Stimulated activated CD8-positive, alpha-beta memory T cell treated with anti-CD3 and anti-CD28 coated beads, Interleukin-4, amount 100 ng/mL, for 48 hours (primary cell): Measurements from ENCODE around the gene LLCFC1.

Source experiments
- DNase-seq: peaks from one replicate; pipeline ENCODE4 v3.0.0-alpha.2; 2020

The LLCFC1 gene

GRCh38 chr7:142910481-142910880 is 28.8 kb upstream of the LLCFC1 start:
- DNase-seq = no peak

- no peak for DNase-seq
These were observed 26.2 kb upstream of the LLCFC1 start for GRCh38 chr7:142913051-142913450.

- DNase-seq = no peak
These were observed 25.7 kb upstream of the LLCFC1 start for GRCh38 chr7:142913566-142913965.

GRCh38 chr7:142914121-142914520 is 25.2 kb upstream of the LLCFC1 start:
- DNase-seq = no peak

GRCh38 chr7:142915315-142915714 is 24.0 kb upstream of the LLCFC1 start:
- DNase-seq = no peak

- no peak for DNase-seq
These were observed 22.8 kb upstream of the LLCFC1 start for GRCh38 chr7:142916508-142916907.

GRCh38 chr7:142917447-142917846 is 21.8 kb upstream of the LLCFC1 start:
- DNase-seq = no peak

- no peak for DNase-seq
These were observed 20.4 kb upstream of the LLCFC1 start for GRCh38 chr7:142918901-142919300.

- DNase-seq = no peak
These were observed 19.6 kb upstream of the LLCFC1 start for GRCh38 chr7:142919656-142920055.

GRCh38 chr7:142923391-142923790 is 15.9 kb upstream of the LLCFC1 start:
- DNase-seq = no peak

GRCh38 chr7:142925413-142925812 is 13.9 kb upstream of the LLCFC1 start:
- DNase-seq = peak; percentile 26

- no peak for DNase-seq
These were observed 12.1 kb upstream of the LLCFC1 start for GRCh38 chr7:142927085-142927745.

- no peak for DNase-seq
These were observed 11.3 kb upstream of the LLCFC1 start for GRCh38 chr7:142927949-142928348.

- DNase-seq = no peak
These were observed 9.1 kb upstream of the LLCFC1 start for GRCh38 chr7:142930126-142930730.

GRCh38 chr7:142932386-142933091 is 6.7 kb upstream of the LLCFC1 start:
- no peak for DNase-seq

GRCh38 chr7:142933092-142933475 is 6.2 kb upstream of the LLCFC1 start:
- no peak for DNase-seq

GRCh38 chr7:142933624-142934023 is 5.7 kb upstream of the LLCFC1 start, which contains the start of gene TRPV5:
Gene TRPV5, minus strand, starts transcription at chr7:142933746. Its CDS starts 287 bp downstream, at chr7:142933459.
- no peak for DNase-seq

GRCh38 chr7:142934056-142934455 is 5.2 kb upstream of the LLCFC1 start:
- DNase-seq = no peak

GRCh38 chr7:142935941-142936565 is 3.2 kb upstream of the LLCFC1 start:
- DNase-seq = no peak

GRCh38 chr7:142938611-142939010 is 673 bp upstream of the LLCFC1 start:
- no peak for DNase-seq

- DNase-seq = no peak
These were observed 1.8 kb downstream of the LLCFC1 start for GRCh38 chr7:142940966-142941535.

- DNase-seq = no peak
These were observed 2.3 kb downstream of the LLCFC1 start for GRCh38 chr7:142941541-142941940.

GRCh38 chr7:142942746-142943145 is 3.5 kb downstream of the LLCFC1 start:
- DNase-seq = no peak
